ENCODE measurements around the gene SLC39A11.

DNA sequence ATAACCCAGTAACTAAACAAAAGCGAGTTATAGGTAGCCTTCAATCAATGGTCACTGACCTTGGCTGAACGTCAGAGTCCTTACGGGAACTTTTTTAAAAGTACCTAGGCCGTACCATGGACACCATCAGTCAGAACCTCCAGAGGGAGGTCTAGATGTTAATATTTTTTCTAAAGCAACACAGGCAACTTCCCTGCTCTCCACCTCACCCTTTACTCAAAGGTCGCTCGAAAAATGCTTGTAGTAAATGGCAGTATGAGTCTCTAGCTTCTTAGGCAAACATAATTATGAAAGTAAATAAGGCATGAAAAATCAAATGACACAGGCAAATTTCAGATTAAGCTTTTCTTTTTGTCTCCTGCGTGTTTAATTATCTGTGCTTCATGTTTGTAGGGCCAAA is 82.1 kb downstream of the SLC39A11 start:
- TF ChIP-seq, protein P1, sequence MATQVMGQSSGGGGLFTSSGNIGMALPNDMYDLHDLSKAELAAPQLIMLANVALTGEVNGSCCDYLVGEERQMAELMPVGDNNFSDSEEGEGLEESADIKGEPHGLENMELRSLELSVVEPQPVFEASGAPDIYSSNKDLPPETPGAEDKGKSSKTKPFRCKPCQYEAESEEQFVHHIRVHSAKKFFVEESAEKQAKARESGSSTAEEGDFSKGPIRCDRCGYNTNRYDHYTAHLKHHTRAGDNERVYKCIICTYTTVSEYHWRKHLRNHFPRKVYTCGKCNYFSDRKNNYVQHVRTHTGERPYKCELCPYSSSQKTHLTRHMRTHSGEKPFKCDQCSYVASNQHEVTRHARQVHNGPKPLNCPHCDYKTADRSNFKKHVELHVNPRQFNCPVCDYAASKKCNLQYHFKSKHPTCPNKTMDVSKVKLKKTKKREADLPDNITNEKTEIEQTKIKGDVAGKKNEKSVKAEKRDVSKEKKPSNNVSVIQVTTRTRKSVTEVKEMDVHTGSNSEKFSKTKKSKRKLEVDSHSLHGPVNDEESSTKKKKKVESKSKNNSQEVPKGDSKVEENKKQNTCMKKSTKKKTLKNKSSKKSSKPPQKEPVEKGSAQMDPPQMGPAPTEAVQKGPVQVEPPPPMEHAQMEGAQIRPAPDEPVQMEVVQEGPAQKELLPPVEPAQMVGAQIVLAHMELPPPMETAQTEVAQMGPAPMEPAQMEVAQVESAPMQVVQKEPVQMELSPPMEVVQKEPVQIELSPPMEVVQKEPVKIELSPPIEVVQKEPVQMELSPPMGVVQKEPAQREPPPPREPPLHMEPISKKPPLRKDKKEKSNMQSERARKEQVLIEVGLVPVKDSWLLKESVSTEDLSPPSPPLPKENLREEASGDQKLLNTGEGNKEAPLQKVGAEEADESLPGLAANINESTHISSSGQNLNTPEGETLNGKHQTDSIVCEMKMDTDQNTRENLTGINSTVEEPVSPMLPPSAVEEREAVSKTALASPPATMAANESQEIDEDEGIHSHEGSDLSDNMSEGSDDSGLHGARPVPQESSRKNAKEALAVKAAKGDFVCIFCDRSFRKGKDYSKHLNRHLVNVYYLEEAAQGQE (IDR thresholded peaks at IDR 0.05; ENCODE audit: borderline replicate concordance): no peak
- TF ChIP-seq, protein P2, sequence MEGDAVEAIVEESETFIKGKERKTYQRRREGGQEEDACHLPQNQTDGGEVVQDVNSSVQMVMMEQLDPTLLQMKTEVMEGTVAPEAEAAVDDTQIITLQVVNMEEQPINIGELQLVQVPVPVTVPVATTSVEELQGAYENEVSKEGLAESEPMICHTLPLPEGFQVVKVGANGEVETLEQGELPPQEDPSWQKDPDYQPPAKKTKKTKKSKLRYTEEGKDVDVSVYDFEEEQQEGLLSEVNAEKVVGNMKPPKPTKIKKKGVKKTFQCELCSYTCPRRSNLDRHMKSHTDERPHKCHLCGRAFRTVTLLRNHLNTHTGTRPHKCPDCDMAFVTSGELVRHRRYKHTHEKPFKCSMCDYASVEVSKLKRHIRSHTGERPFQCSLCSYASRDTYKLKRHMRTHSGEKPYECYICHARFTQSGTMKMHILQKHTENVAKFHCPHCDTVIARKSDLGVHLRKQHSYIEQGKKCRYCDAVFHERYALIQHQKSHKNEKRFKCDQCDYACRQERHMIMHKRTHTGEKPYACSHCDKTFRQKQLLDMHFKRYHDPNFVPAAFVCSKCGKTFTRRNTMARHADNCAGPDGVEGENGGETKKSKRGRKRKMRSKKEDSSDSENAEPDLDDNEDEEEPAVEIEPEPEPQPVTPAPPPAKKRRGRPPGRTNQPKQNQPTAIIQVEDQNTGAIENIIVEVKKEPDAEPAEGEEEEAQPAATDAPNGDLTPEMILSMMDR (IDR thresholded peaks at IDR 0.05; ENCODE audit: poor library complexity, severe bottlenecking): no peak
- TF ChIP-seq TAF1 (IDR thresholded peaks at IDR 0.05; ENCODE audit: low read depth): no peak
- TF ChIP-seq EZH2 (IDR thresholded peaks at IDR 0.05; ENCODE audit: borderline replicate concordance, insufficient read depth, low read length, poor library complexity, severe bottlenecking): no peak
- TF ChIP-seq EP300 (conservative IDR thresholded peaks at IDR 0.05; ENCODE audit: poor library complexity, severe bottlenecking): no peak
